ENCODE results near the gene DCLK3. TPM values are rescaled to one million over a fixed set of nuclear protein-coding genes. Genes with fewer than 3 reads are reported as not detected.

Gene DCLK3
- total RNA-seq, 2 experiments from 2014 or later: not detected

- Mint-ChIP-seq H3K36me3 (ENCODE audit: low read depth) (no peaks in the 10 kb centered on the region), H3K4me1 (no peaks in the 10 kb centered on the region), H3K9me3 (no peaks in the 10 kb centered on the region), H3K27ac (no peak overlapping the region), H3K4me3 (no peak overlapping the region), H3K27me3 (peaks cover 3% of the 10 kb centered on the region)
- ChIA-PET CTCF (no interaction called here), POLR2A (no interaction called here)
- DNase-seq: no peak
These were observed 50.4 kb downstream of the DCLK3 start for GRCh38 chr3:36713904-36714303.

- Mint-ChIP-seq H3K4me3 (no peak overlapping the region), H3K27me3 (peaks cover 3% of the 10 kb centered on the region), H3K36me3 (ENCODE audit: low read depth) (no peaks in the 10 kb centered on the region), H3K9me3 (no peaks in the 10 kb centered on the region), H3K27ac (no peak overlapping the region), H3K4me1 (peaks cover 2% of the 10 kb centered on the region)
- POLR2A ChIA-PET: no interaction called here
- DNase-seq: no peak
- CTCF ChIA-PET: no interaction called here
These were observed 53.7 kb downstream of the DCLK3 start for GRCh38 chr3:36710606-36711005.

GRCh38 chr3:36709826-36710365, 54.5 kb downstream of the DCLK3 start:
- DNase-seq: no peak
- peaks cover 3% of the 10 kb centered on the region for H3K27me3 Mint-ChIP-seq
- no peaks in the 10 kb centered on the region for H3K36me3 Mint-ChIP-seq (ENCODE audit: low read depth)
- H3K27ac Mint-ChIP-seq: no peak overlapping the region
- no peak overlapping the region for H3K4me3 Mint-ChIP-seq
- peaks cover 2% of the 10 kb centered on the region for H3K4me1 Mint-ChIP-seq
- ChIA-PET POLR2A (no interaction called here), CTCF (no interaction called here)
- H3K9me3 Mint-ChIP-seq: no peaks in the 10 kb centered on the region

GRCh38 chr3:36709281-36709680, 55.1 kb downstream of the DCLK3 start:
- peaks cover 2% of the 10 kb centered on the region for H3K4me1 Mint-ChIP-seq
- CTCF ChIA-PET: no interaction called here
- no peaks in the 10 kb centered on the region for H3K36me3 Mint-ChIP-seq (ENCODE audit: low read depth)
- H3K9me3 Mint-ChIP-seq: no peaks in the 10 kb centered on the region
- DNase-seq: no peak
- no peak overlapping the region for H3K27ac Mint-ChIP-seq
- no peak overlapping the region for H3K4me3 Mint-ChIP-seq
- H3K27me3 Mint-ChIP-seq: peaks cover 3% of the 10 kb centered on the region
- POLR2A ChIA-PET: no interaction called here

GRCh38 chr3:36707623-36708409, 56.5 kb downstream of the DCLK3 start:
- peaks cover 2% of the 10 kb centered on the region for H3K4me1 Mint-ChIP-seq
- H3K27me3 Mint-ChIP-seq: peaks cover 3% of the 10 kb centered on the region
- H3K4me3 Mint-ChIP-seq: no peak overlapping the region
- ChIA-PET POLR2A (no interaction called here), CTCF (no interaction called here)
- no peak for DNase-seq
- H3K27ac Mint-ChIP-seq: no peak overlapping the region
- no peaks in the 10 kb centered on the region for H3K36me3 Mint-ChIP-seq (ENCODE audit: low read depth)
- H3K9me3 Mint-ChIP-seq: no peaks in the 10 kb centered on the region

- CTCF ChIA-PET: no interaction called here
These were observed 59.3 kb downstream of the DCLK3 start for GRCh38 chr3:36705015-36705414.

GRCh38 chr3:36704280-36704679, 60.1 kb downstream of the DCLK3 start:
- CTCF ChIA-PET: no interaction called here
- H3K36me3 Mint-ChIP-seq (ENCODE audit: low read depth): no peaks in the 10 kb centered on the region
- H3K27me3 Mint-ChIP-seq: peaks cover 3% of the 10 kb centered on the region
- POLR2A ChIA-PET: no interaction called here
- no peak overlapping the region for H3K4me3 Mint-ChIP-seq
- H3K27ac Mint-ChIP-seq: no peak overlapping the region
- no peaks in the 10 kb centered on the region for H3K9me3 Mint-ChIP-seq
- DNase-seq: no peak
- H3K4me1 Mint-ChIP-seq: peaks cover 2% of the 10 kb centered on the region

More at GRCh38 chr3:36705015-36705414, 59.3 kb downstream of the DCLK3 start:
- H3K4me1 Mint-ChIP-seq: peaks cover 2% of the 10 kb centered on the region
- no peak overlapping the region for H3K27ac Mint-ChIP-seq
- H3K36me3 Mint-ChIP-seq (ENCODE audit: low read depth): no peaks in the 10 kb centered on the region
- no peaks in the 10 kb centered on the region for H3K9me3 Mint-ChIP-seq
- H3K27me3 Mint-ChIP-seq: peaks cover 3% of the 10 kb centered on the region
- H3K4me3 Mint-ChIP-seq: no peak overlapping the region
- no peak for DNase-seq
- POLR2A ChIA-PET: no interaction called here

GRCh38 chr3:36701249-36701572, 63.1 kb downstream of the DCLK3 start:
- H3K9me3 Mint-ChIP-seq: no peaks in the 10 kb centered on the region
- H3K36me3 Mint-ChIP-seq (ENCODE audit: low read depth): no peaks in the 10 kb centered on the region
- POLR2A ChIA-PET: no interaction called here
- H3K4me1 Mint-ChIP-seq: no peaks in the 10 kb centered on the region
- no peak overlapping the region for H3K4me3 Mint-ChIP-seq
- no peak overlapping the region for H3K27ac Mint-ChIP-seq
- CTCF ChIA-PET: interaction anchor here (1.0 kb wide), 1 partner anchor 258 kb away, joined by 4 read pairs; no protein-coding TSS in a partner anchor
- no peak for DNase-seq
- H3K27me3 Mint-ChIP-seq: no peaks in the 10 kb centered on the region

GRCh38 chr3:36700537-36701248, 63.7 kb downstream of the DCLK3 start:
- H3K36me3 Mint-ChIP-seq (ENCODE audit: low read depth): no peaks in the 10 kb centered on the region
- no peak overlapping the region for H3K27ac Mint-ChIP-seq
- CTCF ChIA-PET: interaction anchor here (1.0 to 1.1 kb wide), 2 partner anchors 258 to 734 kb away, joined by 4 to 5 read pairs; no protein-coding TSS in a partner anchor
- POLR2A ChIA-PET: no interaction called here
- H3K4me3 Mint-ChIP-seq: no peak overlapping the region
- H3K9me3 Mint-ChIP-seq: no peaks in the 10 kb centered on the region
- no peaks in the 10 kb centered on the region for H3K27me3 Mint-ChIP-seq
- DNase-seq: peak; percentile 40
- no peaks in the 10 kb centered on the region for H3K4me1 Mint-ChIP-seq

GRCh38 chr3:36698314-36698713, 66.0 kb downstream of the DCLK3 start:
- no peaks in the 10 kb centered on the region for H3K36me3 Mint-ChIP-seq (ENCODE audit: low read depth)
- ChIA-PET POLR2A (no interaction called here), CTCF (no interaction called here)
- peaks cover 5% of the 10 kb centered on the region for H3K27me3 Mint-ChIP-seq
- H3K9me3 Mint-ChIP-seq: no peaks in the 10 kb centered on the region
- DNase-seq: no peak
- no peak overlapping the region for H3K4me3 Mint-ChIP-seq
- no peaks in the 10 kb centered on the region for H3K4me1 Mint-ChIP-seq
- no peak overlapping the region for H3K27ac Mint-ChIP-seq

GRCh38 chr3:36697229-36698001, 66.9 kb downstream of the DCLK3 start:
- H3K27me3 Mint-ChIP-seq: peaks cover 6% of the 10 kb centered on the region
- CTCF ChIA-PET: interaction anchor here (0.6 kb wide), 1 partner anchor 717 kb away, joined by 3 read pairs; no protein-coding TSS in a partner anchor
- no peak overlapping the region for H3K27ac Mint-ChIP-seq
- no peaks in the 10 kb centered on the region for H3K4me1 Mint-ChIP-seq
- DNase-seq: no peak
- H3K4me3 Mint-ChIP-seq: no peak overlapping the region
- no peaks in the 10 kb centered on the region for H3K36me3 Mint-ChIP-seq (ENCODE audit: low read depth)
- POLR2A ChIA-PET: no interaction called here
- H3K9me3 Mint-ChIP-seq: no peaks in the 10 kb centered on the region

GRCh38 chr3:36696799-36697198, 67.6 kb downstream of the DCLK3 start:
- no peaks in the 10 kb centered on the region for H3K36me3 Mint-ChIP-seq (ENCODE audit: low read depth)
- no peak overlapping the region for H3K27ac Mint-ChIP-seq
- H3K4me3 Mint-ChIP-seq: no peak overlapping the region
- no peaks in the 10 kb centered on the region for H3K9me3 Mint-ChIP-seq
- POLR2A ChIA-PET: no interaction called here
- DNase-seq: no peak
- CTCF ChIA-PET: no interaction called here
- H3K4me1 Mint-ChIP-seq: no peaks in the 10 kb centered on the region
- H3K27me3 Mint-ChIP-seq: peaks cover 6% of the 10 kb centered on the region

- peaks cover 7% of the 10 kb centered on the region for H3K27me3 Mint-ChIP-seq
- no peak for DNase-seq
- H3K4me1 Mint-ChIP-seq: no peaks in the 10 kb centered on the region
- no peak overlapping the region for H3K4me3 Mint-ChIP-seq
- no peak overlapping the region for H3K27ac Mint-ChIP-seq
- CTCF ChIA-PET: no interaction called here
- no peaks in the 10 kb centered on the region for H3K9me3 Mint-ChIP-seq
- no peaks in the 10 kb centered on the region for H3K36me3 Mint-ChIP-seq (ENCODE audit: low read depth)
- POLR2A ChIA-PET: no interaction called here
These were observed 68.6 kb downstream of the DCLK3 start for GRCh38 chr3:36695769-36696137.
